Testis (tissue), 2 donors: ENCODE results near the gene UBXN10.

ENCODE experiments used
- POLR2A ChIP-seq: fragments of 450-650 bp; IDR thresholded peaks from one replicate; pipeline ENCODE4 v1.6.1; 2017; ENCODE audit warnings: antibody characterized with exemption, mild to moderate bottlenecking, moderate library complexity
- TF ChIP-seq, protein P1 (sequence below), 3 experiments: fragments of 450-650 bp in 2 of 3; fragments of 200-600 bp in 1 of 3; sonication (generic) in 1 of 3; IDR thresholded peaks; one replicate each; pipeline ENCODE4 v1.5.1; 2016 to 2019; ENCODE audit warnings: antibody characterized with exemption in 3 of 3, mild to moderate bottlenecking in 2 of 3, moderate library complexity in 1 of 3

GRCh38 chr1:20242890-20243479 lies 57.1 kb downstream of the UBXN10 start:
- no peak for TF ChIP-seq POLR2A
- TF ChIP-seq, protein P1, sequence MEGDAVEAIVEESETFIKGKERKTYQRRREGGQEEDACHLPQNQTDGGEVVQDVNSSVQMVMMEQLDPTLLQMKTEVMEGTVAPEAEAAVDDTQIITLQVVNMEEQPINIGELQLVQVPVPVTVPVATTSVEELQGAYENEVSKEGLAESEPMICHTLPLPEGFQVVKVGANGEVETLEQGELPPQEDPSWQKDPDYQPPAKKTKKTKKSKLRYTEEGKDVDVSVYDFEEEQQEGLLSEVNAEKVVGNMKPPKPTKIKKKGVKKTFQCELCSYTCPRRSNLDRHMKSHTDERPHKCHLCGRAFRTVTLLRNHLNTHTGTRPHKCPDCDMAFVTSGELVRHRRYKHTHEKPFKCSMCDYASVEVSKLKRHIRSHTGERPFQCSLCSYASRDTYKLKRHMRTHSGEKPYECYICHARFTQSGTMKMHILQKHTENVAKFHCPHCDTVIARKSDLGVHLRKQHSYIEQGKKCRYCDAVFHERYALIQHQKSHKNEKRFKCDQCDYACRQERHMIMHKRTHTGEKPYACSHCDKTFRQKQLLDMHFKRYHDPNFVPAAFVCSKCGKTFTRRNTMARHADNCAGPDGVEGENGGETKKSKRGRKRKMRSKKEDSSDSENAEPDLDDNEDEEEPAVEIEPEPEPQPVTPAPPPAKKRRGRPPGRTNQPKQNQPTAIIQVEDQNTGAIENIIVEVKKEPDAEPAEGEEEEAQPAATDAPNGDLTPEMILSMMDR (IDR thresholded peaks at IDR 0.05), result no peak
